K562 (cell line): Measurements from ENCODE around the gene NFATC1. TPM values are rescaled to one million over a fixed set of nuclear protein-coding genes. Genes with fewer than 3 reads are reported as not detected.
A peak's percentile ranks its signal among the peaks of the same experiment; 100 is the strongest.

Source experiments
- ATAC-seq: fragments of 200-7000 bp; cut with Tn5 transposase; 3 replicates; pipeline ENCODE4 v1.9.1; 2020; ENCODE audit warnings: moderate library complexity
- BruUV-seq: library from RNA; stranded (reverse); fragments of 400-500 nt; replicated peaks from 2 replicates; lab custom pipeline; 2021; lab: Mats Ljungman, UMichigan
- CTCF ChIA-PET: fragments of 300-600 bp; formaldehyde crosslinking; extraction: SDS; loops from one replicate; lab custom pipeline; 2021; ENCODE audit warnings: low intra/inter-chr PET ratio; lab: Yijun Ruan, JAX
- POLR2A ChIA-PET: fragments of 300-600, 350-650 bp; sonication (Branson Sonifier 250); formaldehyde crosslinking; extraction: SDS; loops from one replicate; lab custom pipeline; 2021; ENCODE audit warnings: antibody characterized with exemption, inconsistent platforms; lab: Yijun Ruan, JAX
- DNase-seq, 4 experiments: peaks; one replicate each; pipeline versions ENCODE4 v3.0.0 to v3.0.0-alpha.2; 2011 to 2018; ENCODE audit warnings: low spot score in 3 of 4, mixed read lengths in 3 of 4; ENCODE audit errors: extremely low read depth in 1 of 4
- FAIRE-seq: peaks from 2 replicates; lab custom pipeline; 2011; peaks lifted over from hg19 to GRCh38; lab: Jason Lieb, UNC
- H2AFZ ChIP-seq: 2 replicates; pipeline ENCODE4 v1.6.0; 2011; ENCODE audit warnings: low read depth, low read length, control low read depth, inconsistent platforms
- H3K27ac ChIP-seq: fragments of 200-600 bp; 3 replicates; pipeline ENCODE4 v1.8.0; 2011; ENCODE audit warnings: low read depth, mild to moderate bottlenecking, control low read depth, inconsistent platforms, low read length, moderate library complexity, mixed read lengths; ENCODE audit errors: extremely low read depth
- H3K27me3 ChIP-seq, 2 experiments: fragments of 300-600 bp in 1 of 2; 2 replicates in 1 of 2; 3 replicates in 1 of 2; pipeline versions ENCODE4 v1.6.0 to v1.8.0; 2011; ENCODE audit warnings: inconsistent platforms in 2 of 2, low read length in 2 of 2, mild to moderate bottlenecking in 1 of 2, mixed read lengths in 1 of 2, moderate library complexity in 1 of 2; ENCODE audit not compliant: control insufficient read depth in 2 of 2, insufficient read depth in 2 of 2
- H3K36me3 ChIP-seq: fragments of 300-600 bp; 3 replicates; pipeline ENCODE4 v1.8.0; 2011; ENCODE audit warnings: mild to moderate bottlenecking, low read length, inconsistent platforms; ENCODE audit not compliant: control insufficient read depth, insufficient read depth
- H3K4me1 ChIP-seq, 2 experiments: fragments of 200-600 bp in 1 of 2; replicated peaks in 1 of 2; 2 replicates in 1 of 2; 3 replicates in 1 of 2; pipeline versions ENCODE4 v1.5.1 to v1.8.0; 2011; ENCODE audit warnings: inconsistent platforms in 2 of 2, low read length in 2 of 2, mild to moderate bottlenecking in 1 of 2, mixed read lengths in 1 of 2, moderate library complexity in 1 of 2; ENCODE audit not compliant: control insufficient read depth in 2 of 2, insufficient read depth in 2 of 2
- H3K4me2 ChIP-seq: 2 replicates; pipeline ENCODE4 v1.6.1; 2011; ENCODE audit warnings: low read length, control low read depth, inconsistent platforms, mixed read lengths; ENCODE audit not compliant: insufficient read depth
- H3K4me3 ChIP-seq: fragments of 200-600 bp; sonication (generic), shearing (Covaris generic); 2 replicates; pipeline ENCODE4 v1.5.1; 2016; ENCODE audit warnings: control low read depth, inconsistent platforms
- H3K79me2 ChIP-seq: fragments of 200-600 bp; 3 replicates; pipeline ENCODE4 v1.8.0; 2011; ENCODE audit warnings: low read length, inconsistent platforms; ENCODE audit not compliant: control insufficient read depth, insufficient read depth
- H3K9ac ChIP-seq, 2 experiments: 2 replicates each; pipeline versions ENCODE4 v1.6.0 to v1.6.1; 2011; ENCODE audit warnings: low read depth in 2 of 2, low read length in 2 of 2, control low read depth in 1 of 2, inconsistent platforms in 1 of 2, mild to moderate bottlenecking in 1 of 2, mixed read lengths in 1 of 2; ENCODE audit not compliant: insufficient read depth in 1 of 2
- H3K9me1 ChIP-seq: one replicate; pipeline ENCODE4 v1.6.0; 2011; ENCODE audit warnings: inconsistent platforms, mild to moderate bottlenecking, low read length, moderate library complexity; ENCODE audit not compliant: control insufficient read depth, insufficient read depth
- H3K9me3 ChIP-seq: replicated peaks from 2 replicates; pipeline ENCODE4 v1.5.1; 2011; ENCODE audit warnings: low read depth, low read length, inconsistent platforms; ENCODE audit not compliant: control insufficient read depth, insufficient read depth
- H4K20me1 ChIP-seq: replicated peaks from 2 replicates; pipeline ENCODE4 v1.6.1; 2011; ENCODE audit warnings: low read length, inconsistent platforms, mixed read lengths; ENCODE audit not compliant: control insufficient read depth, insufficient read depth
- ZBTB33 ChIP-seq: sonication (generic); formaldehyde crosslinking; IDR thresholded peaks from 2 replicates; pipeline ENCODE4 v1.8.1; 2023; ENCODE audit warnings: mild to moderate bottlenecking, missing genetic modification reagents
- ZNF347 ChIP-seq: fragments of 450-650 bp; formaldehyde crosslinking; IDR thresholded peaks from 2 replicates; pipeline ENCODE4 v1.4.0; 2020; ENCODE audit warnings: low read depth, mild to moderate bottlenecking, moderate library complexity
- WGBS: fragments of 100-300 bp; shearing (Covaris generic); methylation state at CpG from one replicate; pipeline ENCODE4 v1.1.6; 2016; ENCODE audit warnings: low coverage, mixed read lengths; ENCODE audit not compliant: insufficient coverage; ENCODE audit errors: missing lambda C conversion rate; 5-methylcytosine and 5-hydroxymethylcytosine counted together
- in situ Hi-C: fragments of 300-500 bp; cut with MboI; formaldehyde crosslinking; loops from 4 replicates; pipeline ENCODE4 v1.15.0; 2018; ENCODE audit warnings: inconsistent platforms, mixed read lengths
- intact Hi-C: fragments of 100-400 bp; cut with micrococcal nuclease; formaldehyde crosslinking; loops from 2 replicates; pipeline ENCODE4 v1.14.2; 2022
- polyA plus RNA-seq, 8 experiments: library from polyadenylated mRNA; depleted of rRNA in 4 of 8; stranded (reverse) in 5 of 8; unstranded in 3 of 8; fragments of >200 nt; fragmentation: Nextera tagmentation in 2 of 8; fragmentation: Illumina TruSeq in 1 of 8; extraction: Ambion mirVana in 2 of 8; extraction: Trizol in 1 of 8; gene quantifications; 2 replicates each; pipeline versions ENCODE4 v1.2.1 to v1.2.3, GENCODE V29; 2011 to 2014; ENCODE audit warnings: inconsistent platforms in 1 of 8, missing spikeins in 1 of 8
- total RNA-seq, 7 experiments: library from RNA; depleted of rRNA in 6 of 7; stranded (reverse); fragments of >200 nt in 6 of 7; fragmentation: Illumina TruSeq in 2 of 7; extraction: Trizol in 2 of 7; gene quantifications; 2 replicates each; pipeline versions ENCODE4 v1.2.1 to v1.2.3, GENCODE V29; 2011 to 2021; ENCODE audit warnings: low replicate concordance in 1 of 7

Gene NFATC1
- total and polyA plus RNA-seq, 9 of the 15 experiments (the other 6 are each of a cell fraction or from before 2014, with no cell fraction given), result 1.1 to 16.4 (median 2.5) TPM

DNA sequence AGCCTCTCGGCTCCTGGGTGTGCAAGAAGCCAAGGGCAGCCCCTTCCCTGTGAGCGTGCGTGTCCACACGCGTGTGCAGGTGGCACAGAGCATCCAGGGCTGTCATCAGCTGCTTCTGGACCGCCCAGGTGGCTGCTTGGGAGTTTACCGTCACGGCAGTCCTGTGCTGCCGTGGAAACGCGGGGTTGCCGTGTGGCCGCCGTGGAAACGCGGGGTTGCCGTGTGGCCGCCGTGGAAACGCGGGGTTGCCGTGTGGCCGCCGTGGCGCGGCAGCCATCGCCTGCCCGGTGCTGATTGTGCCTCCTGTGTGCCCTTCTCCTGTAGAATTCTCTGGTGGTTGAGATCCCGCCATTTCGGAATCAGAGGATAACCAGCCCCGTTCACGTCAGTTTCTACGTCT lies 71.4 kb downstream of the NFATC1 start:
- Histone ChIP-seq H2AFZ (no peak overlapping the region), H3K4me1 (no peaks in the 10 kb centered on the region; a peak in 1 of 5 replicates), H3K9ac (no peak overlapping the region), H3K36me3 (peaks cover 6% of the 10 kb centered on the region; the same call in 1 of the 3 replicates), H3K27me3 (no peaks in the 10 kb centered on the region), H3K79me2 (no peaks in the 10 kb centered on the region), H3K4me3 (no peak overlapping the region), H3K4me2 (no peak overlapping the region), H3K9me3 (no peaks in the 10 kb centered on the region), H4K20me1 (no peaks in the 10 kb centered on the region), H3K9me1 (no peaks in the 10 kb centered on the region), H3K27ac (no peak overlapping the region)
- POLR2A ChIA-PET, result interaction anchor here (0.6 kb wide), 1 partner anchor 90 kb away, joined by 3 read pairs; no protein-coding TSS in a partner anchor
- no peak for TF ChIP-seq ZNF347 (CRISPR knock-in tag)
- peak; percentile 50 for TF ChIP-seq ZBTB33 (CRISPR knock-in tag)
- in situ Hi-C loops (no loop called here), intact Hi-C loops (no loop called here)
- no CpG with 5 or more reads among the region's 33 CpGs for WGBS
- CTCF ChIA-PET, result no interaction called here
- no TSS peak for BruUV-seq
- no peak for DNase-seq
- FAIRE-seq, result no peak
- ATAC-seq, result no peak
